ENCODE results near the gene RHOD.

DNA sequence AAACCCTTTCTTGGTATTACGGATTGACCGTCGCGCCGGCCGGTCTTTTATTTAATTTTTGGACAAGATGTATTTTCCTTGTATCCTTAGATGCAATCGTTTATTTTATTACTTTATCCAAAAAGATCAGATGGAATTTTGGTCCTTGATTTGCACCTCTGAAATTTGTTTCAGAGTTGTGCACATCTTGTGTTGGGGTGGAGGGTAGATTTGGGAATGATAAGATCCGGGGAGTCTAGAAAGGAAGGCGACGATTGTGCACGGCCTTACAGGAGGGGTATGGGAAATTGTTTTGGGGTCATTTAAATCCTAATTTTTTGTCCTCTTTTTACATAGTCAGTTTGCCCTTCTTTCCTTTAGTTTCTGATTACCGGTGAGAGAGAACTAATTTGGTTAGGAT, 63.8 kb downstream of the RHOD start:
- TF ChIP-seq, protein P1, sequence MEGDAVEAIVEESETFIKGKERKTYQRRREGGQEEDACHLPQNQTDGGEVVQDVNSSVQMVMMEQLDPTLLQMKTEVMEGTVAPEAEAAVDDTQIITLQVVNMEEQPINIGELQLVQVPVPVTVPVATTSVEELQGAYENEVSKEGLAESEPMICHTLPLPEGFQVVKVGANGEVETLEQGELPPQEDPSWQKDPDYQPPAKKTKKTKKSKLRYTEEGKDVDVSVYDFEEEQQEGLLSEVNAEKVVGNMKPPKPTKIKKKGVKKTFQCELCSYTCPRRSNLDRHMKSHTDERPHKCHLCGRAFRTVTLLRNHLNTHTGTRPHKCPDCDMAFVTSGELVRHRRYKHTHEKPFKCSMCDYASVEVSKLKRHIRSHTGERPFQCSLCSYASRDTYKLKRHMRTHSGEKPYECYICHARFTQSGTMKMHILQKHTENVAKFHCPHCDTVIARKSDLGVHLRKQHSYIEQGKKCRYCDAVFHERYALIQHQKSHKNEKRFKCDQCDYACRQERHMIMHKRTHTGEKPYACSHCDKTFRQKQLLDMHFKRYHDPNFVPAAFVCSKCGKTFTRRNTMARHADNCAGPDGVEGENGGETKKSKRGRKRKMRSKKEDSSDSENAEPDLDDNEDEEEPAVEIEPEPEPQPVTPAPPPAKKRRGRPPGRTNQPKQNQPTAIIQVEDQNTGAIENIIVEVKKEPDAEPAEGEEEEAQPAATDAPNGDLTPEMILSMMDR (IDR thresholded peaks at IDR 0.05) = no peak
- TF ChIP-seq POLR2A (IDR thresholded peaks at IDR 0.05) = no peak
